Fibroblast of skin of back (primary cell): ENCODE measurements around the gene TIAM2.

Experiments used
- DNase-seq: peaks from one replicate; pipeline ENCODE4 v3.0.0-alpha.2; 2013

TIAM2 gene

DNA sequence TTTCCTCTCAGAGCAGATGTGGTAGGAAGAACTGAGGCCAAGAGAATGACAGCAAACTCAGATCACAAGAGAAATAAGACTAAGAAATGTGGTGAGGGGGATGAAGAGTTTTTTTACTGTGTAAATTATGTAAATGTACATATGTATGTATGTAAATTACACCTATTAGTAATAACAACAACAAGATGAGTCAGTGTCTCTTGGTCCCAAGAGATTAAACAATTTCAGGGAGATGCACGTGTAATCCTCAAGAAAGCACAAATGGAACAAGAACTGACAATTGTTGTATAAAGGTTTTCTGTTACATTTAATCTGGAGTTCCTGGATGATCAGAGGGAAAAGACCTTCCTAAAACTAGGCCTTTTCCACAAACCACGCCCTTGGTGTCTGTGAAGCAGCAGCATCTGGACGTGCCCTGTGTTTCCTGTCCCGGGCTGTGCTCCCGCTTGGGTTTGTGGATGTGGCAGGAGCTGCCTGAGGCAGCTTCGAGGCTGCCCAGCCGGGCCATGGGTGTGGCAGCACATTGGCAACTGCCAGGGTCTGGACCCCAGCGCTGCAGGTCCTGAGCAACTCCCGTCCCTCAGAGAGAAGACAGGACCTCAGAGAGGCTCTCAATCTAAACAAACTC, 269.7 kb downstream of the TIAM2 start:
- DNase-seq = peak; percentile 59

DNA sequence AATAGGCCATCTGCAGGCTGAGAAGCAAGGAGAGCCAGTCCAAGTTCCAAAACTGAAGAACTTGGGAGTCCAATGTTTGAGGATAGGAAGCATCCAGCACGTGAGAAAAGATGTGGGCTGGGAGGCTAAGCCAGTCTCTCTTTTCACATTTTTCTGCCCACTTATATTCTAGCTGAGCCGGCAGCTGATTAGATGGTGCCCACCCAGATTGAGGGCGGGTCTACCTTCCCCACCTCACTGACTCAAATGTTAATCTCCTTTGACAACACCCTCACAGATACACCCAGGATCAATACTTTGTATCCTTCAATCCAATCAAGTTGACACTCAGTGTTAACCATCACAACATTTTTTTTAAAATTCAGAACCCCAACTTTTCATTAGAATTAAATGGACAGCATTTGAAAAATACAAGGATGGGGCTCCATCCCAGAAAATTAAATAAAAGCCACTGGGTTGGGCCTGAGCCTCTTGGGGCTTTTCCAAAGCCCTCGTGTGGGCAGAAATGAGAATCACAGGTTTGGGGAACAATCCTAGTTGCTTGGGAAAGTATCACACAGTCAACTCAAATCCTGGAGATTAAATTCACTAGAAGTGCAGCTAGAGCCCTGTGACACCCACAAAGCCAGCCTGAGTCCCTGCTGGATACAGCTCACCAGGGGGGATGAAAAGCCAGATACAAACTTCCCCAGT, 270.9 kb downstream of the TIAM2 start:
- DNase-seq = no peak

DNA sequence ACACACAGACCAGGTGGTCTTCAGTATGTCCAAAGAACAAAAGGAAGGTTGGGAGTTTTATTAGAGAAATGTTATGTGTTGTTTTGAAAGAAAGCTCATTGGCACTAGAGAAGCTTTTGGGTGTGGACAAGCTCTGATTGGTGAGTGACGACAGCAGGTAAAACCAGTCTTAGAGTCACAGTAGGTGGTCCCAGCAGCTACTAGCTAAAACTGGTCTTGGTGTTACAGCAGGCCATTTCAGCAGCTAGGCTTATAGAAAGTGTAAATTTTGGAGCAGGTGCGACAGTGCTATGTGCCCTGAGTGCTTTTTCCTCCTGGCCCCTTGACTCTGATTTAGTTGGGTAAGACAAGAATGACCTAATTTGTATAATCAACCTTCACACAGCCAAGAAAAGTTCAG, 272.3 kb downstream of the TIAM2 start:
- no peak for DNase-seq

DNA sequence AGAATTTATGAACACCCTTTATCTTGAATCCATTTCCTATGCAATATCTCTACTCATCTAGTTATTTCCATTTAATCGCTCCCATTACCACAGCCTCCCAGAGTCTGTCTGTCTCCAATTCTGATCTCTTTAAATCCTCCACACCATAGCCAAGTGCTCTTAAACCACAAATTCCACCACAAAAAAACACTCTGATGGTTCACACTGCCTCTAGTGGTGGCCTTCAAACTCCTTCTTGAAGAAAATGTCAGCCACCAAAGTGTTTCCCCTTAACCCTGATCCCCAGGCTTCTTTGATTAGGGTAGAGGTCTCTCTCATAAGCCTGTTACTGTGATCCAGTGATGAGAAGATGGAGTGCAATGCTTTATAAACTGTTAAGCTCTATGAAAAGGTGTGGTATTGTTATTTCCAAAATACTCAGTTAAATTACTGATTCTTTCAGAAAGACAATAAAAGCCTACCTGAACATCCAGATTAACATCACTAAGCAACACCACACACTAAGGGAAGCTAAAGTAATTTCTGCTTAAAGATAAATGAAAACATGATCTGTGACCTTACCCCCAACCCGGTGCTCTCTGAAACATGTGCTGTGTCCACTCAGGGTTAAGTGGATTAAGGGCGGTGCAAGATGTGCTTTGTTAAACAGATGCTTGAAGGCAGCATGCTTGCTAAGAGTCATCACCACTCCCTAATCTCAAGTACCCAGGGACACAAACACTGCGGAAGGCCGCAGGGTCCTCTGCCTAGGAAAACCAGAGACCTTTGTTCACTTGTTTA, 273.2 kb downstream of the TIAM2 start:
- DNase-seq = peak; percentile 49

DNA sequence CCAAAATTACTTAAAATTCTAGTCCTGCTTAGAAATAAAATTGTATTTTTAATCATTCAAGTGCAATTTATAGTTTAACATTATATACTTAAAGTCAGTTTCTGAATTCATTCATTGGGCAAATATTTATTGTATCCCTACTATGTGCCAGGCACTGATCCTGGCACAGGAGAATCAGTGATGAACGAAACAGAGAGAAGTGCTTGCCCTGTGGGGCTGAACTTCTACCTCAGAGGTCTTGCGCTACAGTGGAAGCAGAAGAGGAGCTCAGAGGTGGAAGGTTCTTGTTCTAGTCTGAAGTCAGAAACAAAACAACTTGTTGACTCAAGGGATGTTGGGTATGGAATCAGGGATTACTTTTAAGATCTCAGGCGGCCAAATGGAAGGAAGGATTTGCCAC, 274.6 kb downstream of the TIAM2 start:
- no peak for DNase-seq

DNA sequence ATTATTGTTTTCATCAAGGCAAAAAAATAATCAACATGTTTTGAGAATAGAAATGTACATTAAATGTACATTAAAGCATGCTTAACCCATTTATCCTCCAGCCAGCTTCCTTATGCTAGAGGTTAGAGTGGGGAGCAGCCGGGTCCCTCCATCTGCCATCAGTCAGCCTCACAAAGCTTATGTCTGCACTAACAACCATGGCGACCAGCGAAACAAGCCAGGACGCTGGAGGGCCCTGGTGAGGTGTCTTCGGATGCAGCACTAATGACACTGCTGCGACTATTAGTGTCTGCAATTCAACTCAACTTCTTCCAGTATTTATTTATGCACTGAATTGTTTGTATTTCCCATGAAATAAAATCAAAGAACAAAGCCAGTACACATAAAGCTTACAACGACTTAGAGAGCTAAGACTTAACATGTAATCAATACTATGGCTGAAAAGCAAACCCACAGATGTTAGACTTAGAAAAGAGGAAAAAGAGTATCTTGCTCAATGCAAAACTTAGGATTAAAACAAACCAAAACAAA, 275.5 kb downstream of the TIAM2 start:
- no peak for DNase-seq

DNA sequence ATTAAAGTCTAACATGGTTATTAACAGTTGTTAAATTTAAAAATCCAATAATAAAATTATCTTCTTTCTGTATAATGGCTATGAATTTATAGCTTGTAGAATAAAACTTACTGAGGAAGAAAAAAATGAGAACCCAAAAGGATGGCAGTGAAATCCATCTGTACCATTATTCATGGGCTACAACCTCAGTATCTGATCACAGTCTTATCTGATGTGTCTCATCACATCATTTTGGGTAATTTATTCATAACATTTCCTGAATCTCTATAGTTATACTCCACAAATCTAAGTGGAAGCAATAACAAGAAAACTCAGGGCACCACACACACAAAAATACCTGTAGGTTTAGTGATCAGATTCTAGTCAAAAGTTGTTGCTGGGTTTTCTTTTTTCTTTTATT, 276.0 kb downstream of the TIAM2 start:
- DNase-seq = no peak

DNA sequence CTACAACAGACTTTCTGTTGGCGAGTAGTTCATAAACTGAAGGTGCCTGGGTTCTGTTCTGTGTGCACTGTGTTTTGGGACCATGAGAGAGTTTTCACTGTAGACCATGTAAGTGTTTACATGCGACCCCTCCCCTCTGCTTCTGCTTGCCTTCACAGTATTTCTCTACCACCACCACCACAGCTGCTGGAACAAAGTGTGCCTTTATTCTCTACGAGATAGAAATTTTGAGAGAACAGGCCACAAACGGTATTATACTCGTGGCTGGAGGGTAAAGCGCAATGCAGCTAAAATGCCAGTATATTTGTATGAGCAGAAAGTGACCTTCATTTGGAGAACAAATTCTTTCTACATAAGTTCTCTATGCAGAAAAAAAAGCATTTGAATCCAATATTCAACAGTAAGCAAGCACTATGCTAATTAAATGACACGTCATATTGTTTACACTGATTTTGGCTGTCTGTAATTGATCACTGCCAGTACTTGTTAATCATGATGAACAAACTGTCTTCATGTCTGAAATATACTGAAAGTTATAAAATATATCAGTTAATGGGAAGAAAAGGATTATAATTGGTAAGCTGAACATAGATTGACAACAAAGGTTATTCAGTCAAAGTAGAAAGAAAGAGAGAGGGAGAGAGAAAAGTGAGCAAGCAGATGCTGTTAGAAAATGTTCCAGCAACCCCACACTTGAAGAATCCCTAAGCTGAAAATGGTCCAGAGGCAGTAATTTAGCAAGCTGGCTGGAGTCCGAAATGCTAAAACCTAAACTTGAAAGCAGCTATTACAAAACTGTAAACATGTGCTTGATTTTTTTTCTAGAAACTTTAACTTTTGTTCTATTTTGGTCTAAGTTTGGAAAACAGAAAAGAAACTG, 277.5 kb downstream of the TIAM2 start:
- DNase-seq = no peak

DNA sequence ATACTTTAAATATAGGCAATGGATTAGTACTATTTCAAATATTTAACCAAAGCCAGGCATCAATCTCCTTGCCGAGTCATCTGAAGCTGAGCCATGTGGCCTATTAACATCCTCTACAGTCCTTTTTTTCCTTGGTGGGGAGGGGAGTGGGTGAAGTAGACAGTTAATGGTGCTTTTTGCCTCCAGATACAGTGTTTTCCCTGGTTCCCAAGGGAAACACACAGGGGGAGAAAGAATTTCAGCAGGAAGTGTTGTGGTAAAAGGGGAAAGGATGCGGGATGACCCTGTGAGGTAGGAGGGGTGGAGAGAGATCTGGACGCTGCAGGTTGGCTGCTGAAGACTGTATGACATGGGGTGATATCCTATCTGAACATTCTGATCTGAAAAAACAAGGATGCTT, 278.3 kb downstream of the TIAM2 start:
- peak; percentile 94 for DNase-seq

DNA sequence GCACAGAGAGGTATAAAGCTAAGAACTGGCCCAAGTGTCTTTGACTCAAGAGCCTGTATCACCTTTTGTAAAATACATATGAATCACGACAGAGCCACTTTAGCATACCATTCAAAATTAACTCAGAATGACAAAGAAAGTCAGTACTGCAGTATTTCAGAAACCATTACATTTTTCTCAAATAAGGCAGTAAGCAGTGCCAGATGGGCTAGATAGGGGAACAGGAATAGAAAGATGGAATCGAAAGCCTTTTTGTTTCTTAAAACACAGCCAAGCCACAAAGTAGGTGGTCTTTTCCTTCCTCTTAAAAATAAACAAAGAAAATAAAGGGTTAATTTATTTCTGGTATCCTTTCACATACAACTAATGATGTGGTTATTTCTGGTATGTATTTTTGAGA, 279.0 kb downstream of the TIAM2 start:
- DNase-seq = peak; percentile 60

DNA sequence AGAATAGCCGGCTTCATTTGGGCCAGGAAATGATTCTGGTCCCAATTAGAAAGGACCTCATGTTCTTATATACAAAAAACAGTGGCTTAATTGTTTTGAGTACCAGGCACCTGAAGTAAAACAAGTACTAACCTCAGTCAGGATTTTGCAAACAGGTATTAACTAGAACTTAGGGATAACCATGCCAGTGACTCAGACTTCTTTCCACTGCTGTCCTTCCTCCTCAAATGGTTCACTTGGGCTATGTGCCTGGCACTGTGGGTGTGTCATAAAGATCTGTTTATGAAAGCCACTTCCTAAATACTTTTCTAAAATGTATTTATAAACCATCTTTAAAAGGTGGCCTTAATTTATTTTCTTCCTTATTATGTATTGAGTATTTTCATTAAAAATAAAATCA, 279.4 kb downstream of the TIAM2 start:
- peak; percentile 52 for DNase-seq

DNA sequence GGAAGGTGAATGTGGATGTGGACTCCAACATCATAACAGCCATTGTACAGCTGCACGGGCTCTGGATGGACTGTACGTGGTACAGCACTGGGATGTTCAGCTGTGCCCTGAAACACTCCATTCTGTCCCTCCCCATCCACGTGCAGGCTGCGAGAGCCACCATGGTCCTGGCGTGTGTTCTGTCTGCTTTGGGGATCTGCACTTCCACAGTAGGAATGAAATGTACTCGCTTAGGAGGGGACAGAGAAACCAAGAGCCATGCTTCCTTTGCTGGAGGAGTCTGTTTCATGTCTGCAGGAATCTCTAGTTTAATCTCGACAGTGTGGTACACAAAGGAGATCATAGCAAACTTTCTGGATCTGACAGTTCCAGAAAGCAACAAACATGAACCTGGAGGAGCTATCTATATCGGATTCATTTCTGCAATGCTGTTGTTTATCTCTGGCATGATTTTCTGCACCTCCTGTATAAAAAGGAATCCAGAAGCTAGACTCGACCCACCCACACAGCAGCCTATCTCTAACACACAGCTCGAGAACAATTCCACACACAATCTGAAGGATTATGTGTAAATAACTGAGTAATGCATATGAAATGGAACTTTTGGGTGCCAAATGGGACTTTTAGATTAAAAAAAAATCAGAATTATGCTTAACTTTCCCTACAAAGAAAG, 280.8 kb downstream of the TIAM2 start:
- no peak for DNase-seq

DNA sequence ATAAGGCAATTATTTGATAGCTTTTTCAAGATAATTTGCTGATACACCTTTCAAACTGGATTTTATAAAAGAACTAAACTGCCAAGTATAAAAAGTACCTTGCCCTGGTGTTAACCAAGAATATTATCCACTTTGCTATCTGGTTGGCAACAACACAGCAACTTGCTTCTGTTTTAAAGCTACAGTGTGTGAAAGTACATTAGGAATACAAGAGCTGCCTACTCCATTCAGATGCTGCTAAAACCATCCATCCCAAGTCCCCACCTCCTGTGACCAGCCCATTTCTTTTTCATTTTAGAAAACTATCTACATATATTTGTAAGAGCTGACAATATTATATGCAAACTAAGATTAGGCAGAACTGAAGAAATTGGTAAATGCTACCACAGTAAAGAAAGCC, 281.5 kb downstream of the TIAM2 start:
- no peak for DNase-seq

DNA sequence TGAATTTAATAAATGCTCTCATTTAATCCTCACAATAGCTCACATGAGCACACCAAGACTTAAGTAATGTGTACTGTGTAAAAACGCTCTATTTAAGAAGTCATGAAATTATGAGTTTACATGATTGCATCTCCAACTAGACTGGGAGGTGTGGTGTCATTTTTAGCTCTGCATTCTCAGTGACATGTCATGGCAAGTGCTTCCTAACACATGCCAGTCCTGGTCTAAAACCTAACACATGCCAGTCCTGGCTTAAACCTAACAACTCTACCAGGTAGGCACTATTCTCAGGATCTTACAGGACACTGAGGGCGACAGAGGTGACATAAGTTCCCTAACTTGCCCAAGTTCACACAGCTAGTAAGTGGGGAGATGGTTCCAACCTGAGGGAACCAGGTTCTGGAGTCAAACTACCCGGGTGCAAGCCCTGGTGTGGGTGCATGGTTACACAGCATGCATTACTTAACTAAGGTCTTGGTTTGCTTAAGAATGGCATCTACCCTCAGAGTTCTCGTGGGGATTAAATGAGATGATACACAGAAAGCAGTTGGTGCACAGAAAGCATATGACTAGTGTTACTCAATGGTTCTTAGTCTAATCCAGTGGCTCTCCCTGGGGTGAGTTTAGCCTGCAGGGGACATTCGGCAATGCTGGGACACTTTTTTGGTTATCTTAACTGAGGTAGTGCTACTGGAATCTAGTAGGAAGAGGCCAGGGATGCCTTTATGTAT, 283.4 kb downstream of the TIAM2 start:
- no peak for DNase-seq

DNA sequence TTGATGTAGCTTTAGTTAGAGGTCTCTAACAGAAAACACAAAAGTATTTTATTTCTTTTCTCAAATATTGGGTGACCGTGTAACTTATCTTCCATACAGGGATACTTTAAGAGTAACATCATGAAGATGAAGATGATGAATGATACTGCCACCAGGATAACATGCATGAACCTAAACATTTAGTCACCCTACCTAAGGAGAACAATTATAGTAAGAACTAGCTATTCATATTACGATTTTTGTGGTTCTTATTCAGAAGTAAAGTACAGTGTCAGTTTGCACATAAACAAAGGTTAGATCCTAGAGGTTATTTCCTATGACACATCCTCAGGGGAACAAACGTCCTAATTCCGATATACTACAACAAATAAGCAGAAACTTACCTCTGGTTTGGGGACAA, 289.7 kb downstream of the TIAM2 start:
- DNase-seq = no peak

DNA sequence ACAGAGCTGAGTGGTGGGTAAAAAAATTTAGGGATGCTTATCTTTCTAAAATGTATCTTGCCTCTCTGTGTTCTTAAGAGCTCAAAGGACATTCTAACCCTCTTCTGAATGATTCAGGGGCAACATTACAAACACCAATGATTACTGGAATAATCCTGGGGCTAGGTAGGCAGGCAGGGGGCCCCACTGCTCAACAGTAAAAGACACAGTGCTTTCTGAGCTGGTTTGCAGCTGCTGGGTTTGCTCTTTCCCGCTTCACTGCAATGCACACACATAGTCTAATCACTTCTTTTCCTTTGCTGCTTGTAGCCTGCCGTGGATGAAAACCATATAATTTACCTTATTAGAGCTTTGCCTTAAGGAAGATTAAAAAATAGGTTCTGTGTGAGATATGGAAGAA, 292.6 kb downstream of the TIAM2 start:
- DNase-seq = no peak

DNA sequence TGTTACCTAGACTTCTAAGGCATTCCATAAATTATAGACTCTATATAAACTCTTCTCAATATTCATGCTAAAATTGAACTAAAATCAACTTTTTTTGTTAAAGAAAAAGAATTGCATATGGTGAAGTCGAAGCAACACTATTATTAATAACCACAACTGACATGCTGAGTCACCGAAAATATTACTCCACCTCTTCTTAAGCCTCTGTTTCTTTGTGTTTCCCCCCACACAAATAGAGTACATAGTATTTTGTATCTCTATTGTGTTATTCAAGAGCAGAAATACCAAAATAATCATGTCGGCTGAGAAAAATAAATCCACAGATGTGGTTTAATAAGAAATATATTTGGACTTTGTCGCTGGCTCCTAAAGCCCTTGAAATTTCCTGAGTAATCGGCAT, 295.4 kb downstream of the TIAM2 start:
- no peak for DNase-seq

DNA sequence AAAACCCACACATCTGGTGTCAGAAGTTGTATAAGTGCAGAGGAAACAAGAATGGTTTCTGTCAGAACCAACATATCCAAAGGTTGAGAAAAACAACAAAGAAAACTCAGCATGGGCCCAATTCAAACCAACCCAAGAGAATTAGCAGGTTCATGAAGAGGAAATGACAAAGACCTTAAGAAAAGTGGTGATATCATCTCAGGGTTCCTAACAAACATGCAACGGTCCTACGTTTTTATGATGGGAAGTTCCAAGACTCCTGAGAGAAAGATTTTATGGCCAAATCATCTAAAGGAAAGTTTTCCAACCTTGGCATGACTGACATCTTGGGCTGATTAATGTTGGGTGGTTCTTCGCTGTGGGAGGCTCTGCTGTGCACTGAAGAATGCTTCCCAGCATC, 296.2 kb downstream of the TIAM2 start:
- DNase-seq = no peak

DNA sequence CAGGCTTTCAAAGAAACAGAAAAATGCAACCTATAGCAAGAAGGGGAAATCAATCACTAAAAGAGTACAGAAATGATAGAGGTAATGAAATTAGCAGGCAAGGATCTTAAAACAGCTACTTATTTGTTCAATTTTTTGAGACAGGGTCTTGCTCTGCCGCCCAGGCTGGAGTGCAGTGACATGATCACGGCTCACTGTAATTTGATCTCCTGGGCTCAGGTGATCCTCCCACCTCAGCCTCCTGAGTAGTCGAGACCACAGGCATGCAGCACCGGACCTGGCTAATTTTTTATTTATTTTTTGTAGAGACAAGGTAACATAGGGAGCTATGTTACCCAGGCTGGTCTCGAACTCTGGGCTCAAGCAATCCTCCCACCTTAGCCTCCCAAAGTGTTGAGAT, 297.6 kb downstream of the TIAM2 start:
- DNase-seq = no peak

DNA sequence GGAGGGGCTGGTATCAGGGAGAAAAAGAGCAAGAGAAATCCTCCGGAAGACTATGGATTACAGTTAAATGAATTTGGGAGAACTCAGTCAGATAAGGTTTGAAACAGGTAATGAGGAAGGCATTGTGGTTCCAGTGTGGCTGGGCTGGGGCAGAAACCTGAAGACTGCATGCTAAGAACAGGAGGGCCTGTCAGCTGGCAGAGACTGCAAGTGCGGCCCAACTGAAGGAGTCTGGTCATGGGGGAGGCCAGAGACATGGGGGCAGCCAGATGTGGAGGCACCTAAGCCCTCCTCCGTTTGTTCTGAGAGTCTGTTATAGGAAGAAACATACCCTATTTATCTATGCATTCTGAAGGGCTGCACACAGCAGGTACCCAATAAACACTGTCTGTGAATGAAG, 302.6 kb downstream of the TIAM2 start:
- no peak for DNase-seq

DNA sequence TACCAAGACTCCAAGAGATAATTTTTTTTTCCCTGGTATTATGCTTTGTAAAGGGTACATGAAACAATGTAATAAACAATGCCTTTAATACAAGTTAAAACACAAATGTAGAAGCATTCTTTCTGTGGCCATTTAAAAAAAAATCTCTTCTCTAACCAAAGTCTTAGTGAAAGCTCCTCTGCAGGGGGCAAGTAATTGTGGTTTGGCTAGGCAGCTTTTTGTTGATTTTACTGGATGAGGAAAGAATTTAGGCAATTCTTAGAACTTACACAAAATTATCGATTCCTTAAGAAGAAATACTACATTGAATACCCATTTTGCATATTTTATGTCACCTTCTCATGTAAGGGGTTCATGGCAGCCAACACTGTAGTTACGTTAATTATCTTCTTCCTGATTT, 306.8 kb downstream of the TIAM2 start:
- DNase-seq = peak; percentile 76
